Measurements from ENCODE around the gene PADI3.
"Not testable (repeated sequence)": the region's sequence is repeated elsewhere in the genome, so short reads cannot be mapped to it uniquely, and the experiment has no call there.

The PADI3 gene

DNA sequence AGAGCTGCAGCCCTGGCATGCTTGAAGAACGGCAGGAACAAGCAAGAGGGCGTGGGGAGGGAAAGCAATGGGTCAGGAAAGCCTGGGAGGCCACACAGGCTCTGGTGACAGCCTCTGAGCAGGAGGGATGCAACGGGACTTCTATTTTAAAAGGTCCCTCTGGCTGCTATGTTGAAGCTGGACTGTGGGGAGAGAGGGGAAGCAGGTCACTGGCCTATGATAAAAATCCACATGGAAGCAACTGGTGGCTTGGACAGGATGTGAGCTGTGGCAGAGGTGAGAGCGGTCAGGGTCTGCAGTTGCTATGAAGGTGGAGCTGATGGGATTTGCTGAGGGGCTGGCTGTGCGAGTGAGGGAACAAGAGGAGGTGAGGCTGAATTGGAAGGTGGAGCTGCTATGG lies 32.8 kb upstream of the PADI3 start:
- no peak for DNase-seq

DNA sequence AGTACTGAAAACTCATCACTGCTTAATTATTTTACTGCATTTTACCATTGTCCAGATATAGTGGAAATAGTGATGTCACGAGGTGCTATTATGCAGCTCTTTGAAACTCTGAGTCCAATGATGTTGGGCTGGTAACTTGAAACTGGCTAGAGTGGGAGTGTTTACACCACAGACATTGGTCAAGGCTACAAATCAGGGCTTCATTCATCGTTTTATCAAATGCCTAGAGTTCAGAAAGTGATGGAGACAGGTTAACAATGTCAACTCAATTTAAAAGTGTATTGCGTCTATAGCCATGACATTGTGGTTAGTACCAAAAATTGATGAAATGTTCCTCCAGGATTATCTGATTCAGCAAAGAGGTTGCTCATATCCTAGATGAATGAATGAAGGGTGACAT lies 31.3 kb upstream of the PADI3 start:
- no peak for DNase-seq

DNA sequence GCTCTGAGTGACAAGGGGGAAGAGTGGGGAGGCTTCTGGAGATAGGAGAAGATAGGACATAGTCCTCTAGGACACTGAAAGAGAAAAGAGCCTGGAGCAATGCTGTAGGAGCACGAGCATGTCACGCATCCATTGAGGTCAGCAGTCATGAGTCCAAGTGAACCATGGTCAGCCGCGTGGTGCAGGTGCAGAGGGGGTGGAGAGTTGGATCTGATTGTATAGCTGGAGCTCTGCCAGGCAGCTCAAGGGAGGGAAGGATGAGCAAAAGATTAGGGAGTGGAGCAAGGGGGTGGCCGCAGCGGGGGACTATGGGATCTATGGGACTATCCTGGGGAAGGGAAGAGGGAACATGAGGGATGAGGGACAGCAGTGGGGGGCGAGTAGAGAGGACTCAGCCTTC lies 30.0 kb upstream of the PADI3 start:
- DNase-seq: no peak

DNA sequence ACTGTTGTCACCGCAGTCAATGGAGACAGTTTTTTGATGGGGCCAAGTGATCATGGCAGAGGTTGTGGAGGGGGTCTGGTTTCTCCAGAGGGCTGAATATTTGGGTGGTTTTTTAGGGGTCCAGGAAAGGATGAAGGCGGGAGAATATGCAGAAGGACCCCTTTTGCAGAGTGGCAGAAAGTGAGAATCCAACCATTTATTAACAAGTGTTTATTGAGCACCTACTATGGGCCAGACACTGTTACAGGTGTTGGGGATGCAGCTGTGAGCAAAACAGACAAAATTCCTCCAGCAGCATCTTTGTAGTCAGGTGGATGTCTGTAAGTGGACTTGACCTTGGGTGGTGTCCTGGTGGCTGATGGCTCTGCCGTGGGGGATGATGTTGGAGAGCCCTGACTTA lies 28.6 kb upstream of the PADI3 start:
- DNase-seq: no peak

DNA sequence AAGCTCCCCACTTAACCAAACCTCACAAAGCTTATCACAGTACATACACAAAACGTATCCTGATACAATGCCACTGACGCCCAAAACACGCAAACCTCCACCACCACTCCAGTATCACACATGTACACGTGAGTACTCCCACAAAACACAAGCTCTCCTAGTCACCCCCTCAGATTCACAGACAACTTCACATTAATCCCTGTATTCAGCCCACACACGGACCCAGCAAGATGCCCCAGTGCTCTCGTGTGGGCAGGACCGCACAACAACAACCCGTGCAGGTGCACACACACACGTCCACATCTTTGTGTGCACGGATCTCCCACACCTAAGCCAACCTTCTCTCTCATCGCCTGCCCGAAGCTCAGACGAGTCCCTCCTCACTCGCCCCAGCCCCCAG lies 26.3 kb upstream of the PADI3 start:
- DNase-seq: no peak

DNA sequence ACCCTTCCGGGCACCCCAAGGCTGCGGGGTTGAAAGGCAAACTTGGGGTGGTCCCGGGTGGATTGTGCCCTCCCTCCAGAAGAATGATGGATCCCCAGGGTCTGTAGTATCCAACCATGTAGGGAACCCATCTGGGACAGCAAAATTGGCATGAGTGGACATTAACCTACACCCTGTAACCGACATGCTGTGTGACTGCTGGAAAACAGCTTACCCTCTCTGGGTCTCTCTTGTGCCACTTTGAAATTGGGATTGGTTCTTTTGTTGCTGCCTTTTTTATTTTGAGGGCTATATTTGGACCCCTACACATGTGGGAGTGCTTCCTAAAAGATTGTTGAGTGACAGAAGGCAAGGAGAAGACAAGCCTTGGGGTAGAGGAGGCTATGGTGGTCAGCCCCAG lies 24.5 kb upstream of the PADI3 start:
- no peak for DNase-seq

DNA sequence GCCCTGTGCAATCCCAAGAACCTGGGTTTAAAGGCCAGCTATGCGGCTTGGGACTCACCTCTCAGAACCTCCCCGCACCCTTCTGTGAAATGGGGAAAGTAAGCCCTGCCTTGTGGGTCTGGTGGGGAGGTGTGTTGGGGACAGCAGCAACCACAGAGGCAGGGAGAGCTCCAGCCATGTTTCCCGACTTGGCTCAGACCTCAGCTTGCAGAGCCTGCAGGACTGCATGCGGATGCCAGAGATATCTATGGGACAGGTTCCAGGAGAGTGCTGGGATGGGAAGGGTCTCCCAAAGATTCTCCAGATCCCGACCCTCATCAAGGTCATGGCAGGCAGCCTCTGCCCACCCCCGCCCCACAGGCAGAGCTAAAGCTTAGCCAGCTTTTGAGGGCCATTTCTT lies 23.8 kb upstream of the PADI3 start:
- no peak for DNase-seq

DNA sequence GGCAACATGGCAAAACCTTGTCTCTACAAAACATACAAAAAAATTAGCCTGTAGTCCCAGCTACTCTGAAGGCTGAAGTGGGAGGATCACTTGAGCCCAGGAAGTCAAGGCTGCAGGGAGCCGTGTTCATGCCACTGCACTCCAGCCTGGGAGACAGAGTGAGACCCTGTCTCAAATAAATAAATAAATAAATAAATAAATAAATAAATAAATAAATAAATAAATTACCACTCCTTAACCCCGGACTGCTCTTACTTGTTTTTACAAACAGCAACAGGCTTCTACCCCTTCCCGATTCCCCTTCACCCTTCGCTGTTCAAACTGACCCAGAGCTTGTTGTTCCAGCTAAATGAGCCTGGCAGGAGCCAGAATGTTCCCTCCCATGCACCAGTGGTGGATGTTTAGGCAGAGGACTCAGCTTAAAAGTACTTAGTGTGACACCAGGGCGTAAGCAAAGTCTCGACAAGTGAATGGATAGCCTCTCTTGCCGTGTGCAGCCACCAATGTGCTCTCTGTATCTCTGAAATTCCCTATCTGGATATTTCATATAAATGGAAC lies 21.5 kb upstream of the PADI3 start:
- no peak for DNase-seq

DNA sequence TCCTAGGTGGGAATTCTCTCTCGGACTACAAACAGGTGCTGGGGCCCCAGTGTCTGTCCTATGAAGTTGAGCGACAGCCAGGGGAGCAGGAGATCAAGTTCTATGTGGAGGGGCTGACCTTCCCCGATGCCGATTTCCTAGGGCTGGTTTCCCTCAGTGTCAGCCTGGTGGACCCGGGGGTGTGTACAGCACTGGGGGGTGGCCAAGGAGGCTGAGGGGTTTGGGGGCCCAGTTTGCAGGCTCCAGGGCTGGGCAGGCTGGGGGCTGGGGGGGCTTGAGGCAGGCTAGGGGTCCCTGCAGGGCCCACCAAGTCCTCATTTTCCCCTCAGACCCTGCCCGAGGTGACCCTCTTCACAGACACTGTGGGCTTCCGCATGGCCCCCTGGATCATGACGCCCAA lies 20.3 kb upstream of the PADI3 start:
- DNase-seq: no peak

DNA sequence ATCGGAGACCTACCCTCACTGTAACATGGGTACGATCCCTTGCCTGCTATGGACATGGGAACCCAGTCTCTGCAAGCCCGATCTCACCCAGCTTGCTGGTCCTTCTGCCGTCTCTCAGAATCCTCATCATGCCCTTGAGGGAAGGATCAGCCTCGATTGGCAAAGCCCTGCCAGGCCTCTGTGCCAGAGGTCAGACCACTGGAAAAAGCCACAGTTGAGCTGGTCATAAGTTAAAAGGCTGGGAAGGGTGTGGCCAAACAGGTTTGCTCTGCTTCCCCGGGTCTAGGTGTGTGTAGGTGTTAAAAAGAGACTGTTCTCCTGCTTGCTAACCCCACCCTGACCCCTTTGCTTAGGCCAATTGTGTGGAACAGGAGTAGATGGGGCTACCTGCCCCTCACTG lies 19.5 kb upstream of the PADI3 start:
- no peak for DNase-seq

DNA sequence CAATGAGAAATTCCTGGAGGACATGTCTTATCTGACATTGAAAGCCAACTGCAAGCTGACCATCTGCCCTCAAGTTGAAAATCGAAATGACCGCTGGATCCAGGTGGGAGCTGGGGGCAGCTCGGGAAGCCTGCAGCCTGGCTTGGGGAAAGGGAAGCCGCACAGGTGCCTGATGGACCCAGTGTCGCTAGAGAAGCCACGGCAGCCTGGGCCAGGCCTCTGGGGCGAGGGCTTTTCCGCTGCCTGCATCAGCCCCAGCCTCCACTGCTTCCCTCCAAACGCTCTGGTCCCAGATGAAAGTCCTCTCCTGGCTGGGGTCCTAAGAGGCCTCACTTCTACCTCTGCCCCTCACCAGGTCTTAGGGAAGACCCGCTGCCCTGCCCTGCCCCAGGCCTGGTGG lies 18.8 kb upstream of the PADI3 start:
- no peak for DNase-seq

DNA sequence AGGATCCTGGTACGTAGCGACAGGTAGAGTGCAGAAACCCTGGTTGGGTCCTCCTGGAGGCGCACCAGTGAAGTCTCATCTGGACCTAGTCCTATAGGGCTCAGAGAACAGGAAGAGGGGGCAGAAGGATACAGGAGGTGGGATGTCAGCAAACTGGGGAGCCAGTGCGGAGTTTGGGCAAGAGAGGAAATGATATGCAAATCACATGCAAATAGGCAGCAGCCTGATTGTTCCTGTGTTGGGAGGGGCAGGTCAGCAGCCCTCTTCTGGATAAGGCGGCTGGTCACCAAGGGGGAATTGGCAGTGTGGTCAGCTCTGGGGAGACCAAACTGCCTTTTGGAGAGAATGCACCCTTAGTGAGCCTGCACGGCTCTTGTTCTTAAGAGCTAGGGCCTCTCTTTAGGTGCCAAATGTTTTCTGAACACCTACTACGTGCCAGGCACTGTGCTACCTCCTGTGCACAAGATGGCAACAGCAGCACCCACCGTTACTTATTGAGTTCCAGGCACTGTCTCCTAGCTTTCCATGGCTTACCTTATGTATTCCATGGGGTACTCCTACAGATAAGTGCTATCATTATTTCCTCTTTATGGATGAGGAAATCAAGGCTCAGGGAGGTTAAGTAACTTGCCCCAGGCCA lies 18.1 kb upstream of the PADI3 start:
- no peak for DNase-seq

DNA sequence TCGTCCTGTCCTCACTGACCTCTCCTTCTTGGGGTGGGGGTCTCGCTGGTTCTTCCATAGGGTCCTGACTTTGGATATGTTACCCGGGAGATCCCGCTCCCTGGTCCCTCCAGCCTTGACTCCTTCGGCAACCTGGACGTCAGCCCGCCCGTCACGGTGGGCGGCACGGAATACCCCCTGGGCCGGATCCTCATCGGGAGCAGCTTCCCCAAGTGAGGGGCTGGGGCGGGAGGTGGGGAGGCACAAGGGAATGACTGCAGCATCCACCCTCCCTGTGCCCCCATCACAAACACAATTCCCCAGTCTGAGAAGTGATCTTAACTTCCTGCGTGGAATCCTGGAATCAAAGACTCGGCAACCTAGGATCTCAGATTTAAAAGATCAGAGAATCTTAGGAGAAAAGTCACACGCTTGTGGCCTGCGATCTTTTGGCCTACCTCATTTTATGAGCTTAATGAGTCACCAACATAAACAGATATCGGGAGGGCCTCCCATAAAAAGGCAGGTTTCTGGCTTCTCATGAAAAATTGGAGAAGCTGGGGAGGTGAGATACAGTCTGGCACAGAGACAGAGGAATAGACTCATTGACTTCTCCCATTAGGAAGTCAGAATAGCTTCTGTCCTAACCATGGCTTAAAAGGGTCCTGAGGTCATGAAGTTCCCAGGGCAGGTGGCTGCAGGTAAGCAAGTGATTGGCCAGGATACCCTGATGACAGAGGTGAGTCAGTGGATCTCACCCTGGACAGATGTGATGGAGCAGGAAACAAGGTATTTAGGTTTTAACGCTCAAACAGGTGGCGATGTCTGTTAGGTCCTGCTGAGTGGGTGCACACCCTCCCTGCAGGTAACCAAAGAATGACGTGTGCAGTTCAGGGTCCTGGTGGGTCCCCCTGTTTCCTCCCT lies 15.9 kb upstream of the PADI3 start:
- DNase-seq: no peak

DNA sequence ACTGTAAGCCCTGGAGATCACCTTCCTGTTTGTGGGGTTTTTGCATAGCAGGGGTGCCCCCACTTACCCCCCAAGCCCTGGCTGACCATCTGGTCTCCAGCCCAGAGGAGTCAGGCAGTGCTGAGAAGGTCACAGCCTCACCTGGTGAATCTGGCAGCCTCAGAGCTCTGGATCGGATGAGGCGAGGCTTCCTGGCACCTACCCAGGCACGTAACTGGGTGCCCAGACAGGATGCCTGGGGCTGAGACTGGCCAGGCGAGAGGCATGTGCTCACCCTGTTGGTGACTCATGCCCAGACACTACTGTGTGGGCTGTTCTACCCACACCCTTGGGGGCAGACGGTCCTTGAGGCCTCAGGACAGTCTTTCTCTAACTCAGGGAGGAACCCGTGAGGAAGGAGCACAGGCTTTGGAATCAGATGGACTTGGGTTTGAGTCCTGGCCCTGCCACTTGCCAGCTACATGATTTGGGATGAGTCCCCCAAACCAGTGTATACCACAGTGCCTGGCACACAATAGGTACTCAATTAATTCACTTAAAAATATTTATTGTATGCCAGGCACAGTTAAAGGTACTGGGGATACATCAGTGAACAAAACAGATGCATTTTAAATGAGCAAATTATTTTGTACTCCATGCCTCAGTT lies 15.1 kb upstream of the PADI3 start:
- peak; percentile 30 for DNase-seq

DNA sequence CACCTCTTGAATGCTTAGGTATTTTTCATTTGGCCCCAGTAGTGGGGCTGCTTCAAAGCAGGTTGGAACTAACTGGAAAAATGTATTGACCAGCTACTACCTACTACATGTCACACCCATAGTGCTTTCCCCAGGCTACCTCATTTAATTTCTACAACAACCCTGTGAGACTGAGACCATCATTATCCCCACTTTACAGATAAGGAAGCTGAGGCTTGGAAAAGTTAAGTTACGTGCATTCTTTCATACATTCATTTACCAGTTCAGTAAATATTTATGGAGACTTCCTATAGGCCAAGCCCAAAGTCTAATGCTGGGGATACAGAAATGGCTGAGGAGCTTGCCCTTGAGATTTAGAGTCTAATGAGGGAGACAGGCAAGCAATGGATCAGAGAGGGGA lies 14.5 kb upstream of the PADI3 start:
- no peak for DNase-seq

DNA sequence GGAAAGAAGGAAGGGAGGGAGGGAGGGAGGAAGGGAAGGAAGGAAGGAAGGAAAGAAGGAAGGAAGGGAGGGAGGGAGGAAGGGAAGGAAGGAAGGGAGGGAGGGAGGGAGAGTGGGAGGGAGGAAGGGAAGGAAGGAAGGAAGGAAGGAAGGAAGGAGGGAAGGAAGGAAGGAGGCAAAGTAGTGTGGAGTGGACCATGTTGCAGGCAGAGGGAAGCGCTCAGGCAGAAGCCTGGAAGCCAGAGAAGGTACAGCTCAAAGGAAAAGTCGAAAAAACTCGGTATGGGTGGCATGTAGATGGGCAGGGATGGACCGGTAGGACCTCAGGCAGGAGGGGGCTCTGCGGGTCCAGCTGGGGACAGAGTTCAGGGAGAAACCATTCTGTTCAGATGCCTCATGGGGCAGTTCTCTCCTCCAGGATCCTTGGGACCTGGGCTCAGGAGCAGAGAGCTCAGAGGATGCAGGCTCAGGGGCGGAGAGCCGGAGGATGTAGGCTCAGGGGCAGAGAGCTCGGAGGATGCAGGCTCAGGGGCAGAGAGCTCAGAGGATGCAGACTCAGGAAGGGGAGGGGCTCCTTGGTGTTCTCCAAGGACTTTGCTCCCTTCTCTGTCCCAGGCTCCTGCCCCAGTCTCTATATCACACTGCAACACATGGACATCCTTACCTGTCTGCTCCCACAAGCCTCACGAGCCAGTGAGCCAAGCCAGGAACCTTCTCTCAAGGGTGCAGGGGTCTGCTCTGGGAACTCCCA lies 13.6 kb upstream of the PADI3 start:
- DNase-seq: no peak

DNA sequence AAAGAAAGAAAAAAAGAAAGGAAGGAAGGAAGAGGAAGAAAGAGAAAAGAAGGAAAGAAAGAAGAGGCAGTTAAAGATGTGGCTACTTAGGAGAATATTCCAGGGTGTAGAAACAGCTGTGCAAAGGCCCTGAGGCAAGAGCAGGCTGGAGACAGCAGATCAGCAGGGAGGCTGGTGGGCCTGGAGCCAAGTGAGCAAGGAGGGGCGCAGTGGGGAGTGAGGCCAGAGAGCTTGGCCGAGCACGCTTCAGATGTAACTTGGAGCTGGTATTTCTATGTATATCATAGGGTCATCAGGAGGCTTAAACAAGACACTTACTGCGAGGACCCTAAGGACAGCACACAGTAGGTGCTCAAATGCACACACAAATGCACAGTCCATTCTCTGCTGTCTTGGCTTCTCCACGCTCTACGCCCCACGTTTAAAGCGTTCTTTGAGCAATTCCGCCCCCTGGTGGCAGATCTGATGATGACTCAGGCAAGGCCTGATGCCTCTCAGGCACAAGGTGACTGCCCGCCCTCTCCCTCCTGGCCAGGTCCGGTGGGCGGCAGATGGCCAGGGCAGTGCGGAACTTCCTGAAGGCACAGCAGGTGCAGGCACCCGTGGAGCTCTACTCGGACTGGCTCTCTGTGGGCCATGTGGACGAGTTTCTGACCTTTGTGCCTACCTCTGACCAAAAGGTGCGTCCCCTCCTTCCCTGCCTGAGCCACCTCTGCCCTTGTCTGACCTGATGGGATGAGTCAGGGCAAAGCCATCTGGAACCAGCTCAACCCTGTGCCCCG lies 11.9 kb upstream of the PADI3 start:
- peak; percentile 76 for DNase-seq

DNA sequence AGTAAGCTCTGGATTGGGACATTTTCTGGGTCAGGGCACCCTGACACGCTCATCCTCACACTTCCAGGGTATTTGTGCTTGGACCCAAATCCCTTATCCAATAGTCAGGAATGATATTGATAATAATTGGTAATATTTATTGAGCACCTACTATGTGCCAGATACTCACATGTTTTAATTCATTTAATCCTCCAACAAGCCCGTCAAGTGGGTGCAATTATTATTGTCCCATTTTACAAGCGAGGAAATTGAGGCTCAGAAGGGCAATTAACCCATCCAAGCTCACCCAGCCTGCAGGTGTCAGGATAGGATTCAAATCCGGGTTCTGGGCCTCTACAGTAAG lies 11.4 kb upstream of the PADI3 start:
- no peak for DNase-seq

DNA sequence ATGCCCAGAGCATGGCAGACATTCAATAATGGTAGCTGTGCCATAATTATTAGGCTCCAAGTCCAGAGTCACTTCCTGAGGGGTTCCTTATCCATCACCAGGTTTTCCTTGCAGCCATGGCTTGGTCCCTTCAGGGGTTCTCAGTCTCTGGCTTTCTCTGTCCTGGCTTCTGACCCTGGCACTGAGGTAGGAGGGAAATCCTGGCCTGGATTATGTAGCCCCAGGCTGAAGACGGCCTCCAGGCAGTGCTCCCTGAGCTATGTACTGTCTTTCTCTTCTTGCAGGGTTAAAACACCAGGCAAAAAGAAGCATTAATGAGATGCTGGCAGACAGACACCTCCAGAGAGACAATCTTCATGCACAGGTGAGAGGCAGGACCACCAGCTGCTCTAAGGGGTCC lies 9.5 kb upstream of the PADI3 start:
- DNase-seq: peak; percentile 6

DNA sequence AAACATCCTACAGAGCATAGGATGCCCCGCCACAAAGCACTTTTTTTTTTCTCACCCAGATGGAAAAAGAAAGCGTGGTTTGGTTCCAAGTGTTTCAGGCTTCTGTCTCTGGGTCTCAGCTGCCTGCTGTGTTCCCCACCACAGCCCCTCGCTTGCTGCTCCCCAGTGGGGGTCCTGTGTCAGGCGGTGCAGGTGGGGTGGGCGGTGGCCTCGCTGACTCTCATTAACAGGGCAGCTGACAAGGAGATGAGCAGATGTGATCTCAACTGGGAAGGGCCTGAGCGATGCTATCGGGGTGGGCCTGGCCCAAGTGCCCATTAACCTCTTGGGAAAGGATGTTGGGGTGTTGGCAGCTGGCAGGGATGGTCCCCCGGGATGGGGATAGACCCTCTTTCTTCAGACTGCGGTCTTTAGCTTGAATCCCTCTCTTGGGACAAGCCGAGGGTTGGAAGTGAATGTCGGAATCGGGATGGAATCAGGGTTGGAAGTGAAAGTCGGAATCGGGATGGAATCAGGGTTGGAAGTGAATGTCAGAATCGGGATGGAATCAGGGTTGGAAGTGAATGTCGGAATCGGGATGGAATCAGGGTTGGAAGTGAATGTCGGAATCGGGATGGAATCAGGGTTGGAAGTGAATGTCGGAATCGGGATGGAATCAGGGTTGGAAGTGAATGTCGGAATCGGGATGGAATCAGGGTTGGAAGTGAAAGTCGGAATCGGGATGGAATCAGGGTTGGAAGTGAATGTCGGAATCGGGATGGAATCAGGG lies 7.7 kb upstream of the PADI3 start:
- not testable (repeated sequence) for DNase-seq

DNA sequence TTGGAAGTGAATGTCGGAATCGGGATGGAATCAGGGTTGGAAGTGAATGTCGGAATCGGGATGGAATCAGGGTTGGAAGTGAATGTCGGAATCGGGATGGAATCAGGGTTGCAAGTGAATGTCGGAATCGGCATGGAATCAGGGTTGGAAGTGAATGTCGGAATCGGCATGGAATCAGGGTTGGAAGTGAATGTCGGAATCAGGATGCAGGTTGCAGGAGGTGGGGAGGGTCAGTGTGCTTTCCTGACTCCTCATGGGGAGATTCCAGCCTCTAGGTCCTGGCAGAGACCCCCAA lies 7.2 kb upstream of the PADI3 start:
- not testable (repeated sequence) for DNase-seq

DNA sequence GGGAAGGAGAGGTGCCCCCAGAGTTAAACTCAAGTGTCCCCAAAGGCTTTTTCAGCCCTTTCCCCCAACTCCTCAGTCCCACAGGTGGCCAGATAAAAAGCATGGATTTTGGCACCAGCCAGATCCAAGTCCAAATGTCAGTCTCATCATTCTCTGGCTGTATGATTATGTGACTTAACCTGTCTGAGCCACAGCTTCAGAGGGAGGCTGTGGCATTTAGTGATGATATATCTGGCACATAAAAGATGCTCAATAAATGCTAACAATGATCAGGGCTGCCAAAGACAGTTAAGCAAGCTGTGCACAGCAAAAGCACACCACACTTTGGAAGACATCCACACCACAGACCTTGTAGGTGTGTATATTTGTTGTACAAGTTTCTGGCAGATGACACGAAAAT lies 5.6 kb upstream of the PADI3 start:
- DNase-seq: no peak
